Prostate gland (tissue), 2 donors: ENCODE results near the gene HRC. TPM values are rescaled to one million over a fixed set of nuclear protein-coding genes. Genes with fewer than 3 reads are reported as not detected.

Source experiments
- DNase-seq: peaks from one replicate; pipeline ENCODE4 v3.0.0-alpha.2; 2019; ENCODE audit warnings: low spot score
- H3K27ac ChIP-seq, 2 donors: fragments of 200-600 bp; sonication (generic); 2 replicates each; pipeline ENCODE4 v1.5.1; 2017 to 2019
- H3K27me3 ChIP-seq: fragments of 200-600 bp; sonication (generic); replicated peaks from 2 replicates; pipeline ENCODE4 v1.5.1; 2019; ENCODE audit not compliant: insufficient read depth
- H3K36me3 ChIP-seq, 2 donors: fragments of 200-600 bp; sonication (generic); 1 replicate in 1 of 2; 2 replicates in 1 of 2; pipeline versions ENCODE4 v1.5.1 to v1.8.1; 2017 to 2019
- H3K4me1 ChIP-seq: fragments of 200-600 bp; sonication (generic); replicated peaks from 2 replicates; pipeline ENCODE4 v1.5.1; 2019
- H3K4me3 ChIP-seq, 2 donors: fragments of 200-600 bp; sonication (generic); 2 replicates each; pipeline ENCODE4 v1.5.1; 2017 to 2019
- H3K9me3 ChIP-seq: fragments of 200-600 bp; sonication (generic); 2 replicates; pipeline ENCODE4 v1.5.1; 2017
- POLR2A ChIP-seq: fragments of 450-650 bp; IDR thresholded peaks from one replicate; pipeline ENCODE4 v1.6.1; 2016; ENCODE audit warnings: antibody characterized with exemption, mild to moderate bottlenecking
- POLR2AphosphoS5 ChIP-seq: sonication (generic); formaldehyde crosslinking; IDR thresholded peaks from one replicate; pipeline ENCODE4 v1.6.1; 2017; ENCODE audit warnings: antibody characterized with exemption
- WGBS: methylation state at CpG from one replicate; pipeline ENCODE4 v1.1.5; 2018; 5-methylcytosine and 5-hydroxymethylcytosine counted together
- intact Hi-C: fragments of 100-400 bp; cut with DNase I; formaldehyde crosslinking; loops from one replicate; pipeline ENCODE4 v1.14.2; 2022
- total RNA-seq, 2 donors: library from RNA; depleted of rRNA; stranded (reverse); fragments of >200 nt; gene quantifications; one replicate each; pipeline ENCODE4 v1.1.0, GENCODE V29; 2016
- TF ChIP-seq, protein P1 (sequence below), 4 experiments: fragments of 200-600 bp in 2 of 4; fragments of 450-650 bp in 2 of 4; sonication (generic) in 2 of 4; IDR thresholded peaks; 1 replicate in 3 of 4; 2 replicates in 1 of 4; pipeline ENCODE4 v1.5.1; 2016 to 2019; ENCODE audit warnings: antibody characterized with exemption in 4 of 4, mild to moderate bottlenecking in 2 of 4, moderate library complexity in 2 of 4

The HRC gene
- total RNA-seq, 2 donors from 2014 or later = 3.8 to 6.7 TPM

DNA sequence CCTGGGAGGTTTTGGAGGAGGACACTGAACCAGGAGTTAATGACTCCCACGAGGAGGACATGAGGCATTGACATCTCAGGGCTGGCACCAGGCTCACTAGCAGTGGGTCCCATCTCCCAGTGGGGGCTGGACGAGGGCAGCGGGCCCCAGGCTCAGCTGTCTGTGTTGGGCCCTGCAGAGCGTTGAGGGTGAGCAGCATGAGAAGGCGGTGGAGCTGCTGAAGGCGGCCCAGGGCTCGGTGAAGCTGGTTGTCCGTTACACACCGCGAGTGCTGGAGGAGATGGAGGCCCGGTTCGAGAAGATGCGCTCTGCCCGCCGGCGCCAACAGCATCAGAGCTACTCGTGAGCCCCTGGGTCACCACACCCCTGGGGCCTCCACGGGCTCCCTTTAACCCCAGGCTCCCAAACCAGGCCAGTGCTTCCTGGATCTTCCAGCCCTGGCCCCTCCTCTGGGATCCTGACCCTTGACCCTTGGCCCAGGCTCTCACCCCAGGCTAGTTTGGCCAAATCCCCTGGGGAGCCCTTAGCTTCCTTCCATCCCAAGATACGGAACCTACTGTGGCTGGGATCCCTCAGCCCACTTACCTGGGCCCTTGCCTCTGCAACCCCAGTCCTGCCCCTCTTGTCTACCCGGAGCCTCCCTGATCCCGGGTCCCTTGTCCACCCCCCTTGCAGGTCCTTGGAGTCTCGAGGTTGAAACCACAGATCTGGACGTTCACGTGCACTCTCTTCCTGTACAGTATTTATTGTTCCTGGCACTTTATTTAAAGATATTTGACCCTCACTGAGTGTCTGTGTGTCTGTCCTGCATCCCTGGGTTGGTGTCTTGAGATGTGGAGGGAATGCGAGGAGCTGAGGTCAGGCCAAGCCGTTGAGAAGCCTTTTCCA lies 37.3 kb downstream of the HRC start:
- no peaks in the 10 kb centered on the region for H3K27me3 ChIP-seq
- DNase-seq = no peak
- H3K4me3 ChIP-seq = peak overlapping the region; percentile 55 to 58
- 67% methylated on average over 26 of the region's 26 CpGs for WGBS
- peak overlapping the region; percentile 95 to 97 for H3K27ac ChIP-seq
- H3K36me3 ChIP-seq = no peaks in the 10 kb centered on the region
- intact Hi-C loops = loop anchor here (5.0 kb wide), 1 partner anchor 34 kb away; no protein-coding TSS in a partner anchor
- TF ChIP-seq POLR2AphosphoS5 (no peak), POLR2A (no peak)
- TF ChIP-seq, protein P1, sequence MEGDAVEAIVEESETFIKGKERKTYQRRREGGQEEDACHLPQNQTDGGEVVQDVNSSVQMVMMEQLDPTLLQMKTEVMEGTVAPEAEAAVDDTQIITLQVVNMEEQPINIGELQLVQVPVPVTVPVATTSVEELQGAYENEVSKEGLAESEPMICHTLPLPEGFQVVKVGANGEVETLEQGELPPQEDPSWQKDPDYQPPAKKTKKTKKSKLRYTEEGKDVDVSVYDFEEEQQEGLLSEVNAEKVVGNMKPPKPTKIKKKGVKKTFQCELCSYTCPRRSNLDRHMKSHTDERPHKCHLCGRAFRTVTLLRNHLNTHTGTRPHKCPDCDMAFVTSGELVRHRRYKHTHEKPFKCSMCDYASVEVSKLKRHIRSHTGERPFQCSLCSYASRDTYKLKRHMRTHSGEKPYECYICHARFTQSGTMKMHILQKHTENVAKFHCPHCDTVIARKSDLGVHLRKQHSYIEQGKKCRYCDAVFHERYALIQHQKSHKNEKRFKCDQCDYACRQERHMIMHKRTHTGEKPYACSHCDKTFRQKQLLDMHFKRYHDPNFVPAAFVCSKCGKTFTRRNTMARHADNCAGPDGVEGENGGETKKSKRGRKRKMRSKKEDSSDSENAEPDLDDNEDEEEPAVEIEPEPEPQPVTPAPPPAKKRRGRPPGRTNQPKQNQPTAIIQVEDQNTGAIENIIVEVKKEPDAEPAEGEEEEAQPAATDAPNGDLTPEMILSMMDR (IDR thresholded peaks at IDR 0.05) = no peak
- H3K4me1 ChIP-seq = peaks cover 14% of the 10 kb centered on the region
- no peaks in the 10 kb centered on the region for H3K9me3 ChIP-seq

DNA sequence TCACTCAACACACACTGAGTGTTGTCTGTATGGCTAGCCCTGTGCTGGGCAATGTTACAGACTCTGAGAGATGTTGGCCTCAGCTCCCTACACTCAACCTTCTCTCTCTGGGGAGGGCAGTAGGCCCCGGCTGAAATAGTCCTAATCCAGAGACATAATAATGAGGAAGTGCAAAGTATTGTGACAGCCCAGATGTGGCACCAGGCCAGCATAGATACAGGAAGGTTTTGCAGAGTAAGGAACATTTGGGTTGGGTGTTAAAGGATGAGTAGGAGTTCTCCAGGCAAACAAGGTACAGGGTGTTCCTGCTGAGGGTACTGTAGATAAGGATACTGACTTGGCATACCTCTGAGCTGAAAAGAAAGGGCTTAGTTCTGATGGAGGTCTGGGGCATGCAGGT lies 38.7 kb downstream of the HRC start:
- Histone ChIP-seq H3K36me3 (no peaks in the 10 kb centered on the region), H3K4me1 (peaks cover 14% of the 10 kb centered on the region), H3K27me3 (no peaks in the 10 kb centered on the region), H3K27ac (no peak overlapping the region), H3K9me3 (no peaks in the 10 kb centered on the region), H3K4me3 (no peak overlapping the region)
- intact Hi-C loops = loop anchor here (5.0 kb wide), 1 partner anchor 36 kb away; no protein-coding TSS in a partner anchor
- no peak for DNase-seq
- WGBS = 67% methylated on average over 1 of the region's 1 CpG
- no peak for TF ChIP-seq POLR2A
- TF ChIP-seq POLR2AphosphoS5 = no peak
- TF ChIP-seq, protein P1 (IDR thresholded peaks at IDR 0.05) = no peak

DNA sequence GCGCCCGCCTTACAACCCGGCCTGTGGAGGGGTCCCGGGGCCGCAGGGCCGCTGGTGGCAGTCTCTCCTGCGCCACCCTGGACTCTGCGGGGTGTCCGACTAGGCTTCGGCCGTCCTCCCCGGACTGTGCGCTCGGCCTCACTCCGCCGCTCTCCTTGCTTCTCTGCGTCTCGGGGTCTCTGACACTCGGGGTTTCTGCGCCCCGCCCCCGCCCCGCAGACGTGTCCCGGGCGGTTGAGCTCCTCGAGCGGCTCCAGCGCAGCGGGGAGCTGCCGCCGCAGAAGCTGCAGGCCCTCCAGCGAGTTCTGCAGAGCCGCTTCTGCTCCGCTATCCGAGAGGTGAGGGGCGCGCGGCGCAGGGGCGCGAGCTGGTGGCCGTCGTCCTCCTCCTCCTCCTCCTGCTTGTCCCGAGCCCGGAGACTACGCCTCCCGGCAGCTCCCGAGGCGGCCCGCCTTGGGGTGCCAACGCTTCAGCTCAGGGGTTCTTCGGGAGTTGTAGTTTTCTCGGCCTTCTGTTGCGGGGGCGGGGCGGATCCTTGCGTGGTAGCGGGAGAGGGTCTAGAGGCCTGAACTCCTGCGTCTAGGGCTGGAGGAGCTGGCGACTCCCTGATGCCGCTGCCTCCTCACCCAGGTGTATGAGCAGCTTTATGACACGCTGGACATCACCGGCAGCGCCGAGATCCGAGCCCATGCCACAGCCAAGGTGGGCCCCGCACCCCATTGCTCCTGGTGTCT lies 40.4 kb downstream of the HRC start:
- Histone ChIP-seq H3K36me3 (no peaks in the 10 kb centered on the region), H3K27me3 (no peaks in the 10 kb centered on the region), H3K4me1 (peaks cover 9% of the 10 kb centered on the region), H3K9me3 (no peaks in the 10 kb centered on the region), H3K27ac (peak overlapping the region; percentile 82 to 89), H3K4me3 (peak overlapping the region; percentile 75 to 92)
- TF ChIP-seq POLR2AphosphoS5 (peak; percentile 73), POLR2A (peak; percentile 57)
- TF ChIP-seq, protein P1 (IDR thresholded peaks at IDR 0.05) = no peak
- DNase-seq = peak; percentile 71
- 9% methylated on average over 53 of the region's 68 CpGs for WGBS
- intact Hi-C loops = loop anchor here (5.0 kb wide), 1 partner anchor 38 kb away; no protein-coding TSS in a partner anchor

DNA sequence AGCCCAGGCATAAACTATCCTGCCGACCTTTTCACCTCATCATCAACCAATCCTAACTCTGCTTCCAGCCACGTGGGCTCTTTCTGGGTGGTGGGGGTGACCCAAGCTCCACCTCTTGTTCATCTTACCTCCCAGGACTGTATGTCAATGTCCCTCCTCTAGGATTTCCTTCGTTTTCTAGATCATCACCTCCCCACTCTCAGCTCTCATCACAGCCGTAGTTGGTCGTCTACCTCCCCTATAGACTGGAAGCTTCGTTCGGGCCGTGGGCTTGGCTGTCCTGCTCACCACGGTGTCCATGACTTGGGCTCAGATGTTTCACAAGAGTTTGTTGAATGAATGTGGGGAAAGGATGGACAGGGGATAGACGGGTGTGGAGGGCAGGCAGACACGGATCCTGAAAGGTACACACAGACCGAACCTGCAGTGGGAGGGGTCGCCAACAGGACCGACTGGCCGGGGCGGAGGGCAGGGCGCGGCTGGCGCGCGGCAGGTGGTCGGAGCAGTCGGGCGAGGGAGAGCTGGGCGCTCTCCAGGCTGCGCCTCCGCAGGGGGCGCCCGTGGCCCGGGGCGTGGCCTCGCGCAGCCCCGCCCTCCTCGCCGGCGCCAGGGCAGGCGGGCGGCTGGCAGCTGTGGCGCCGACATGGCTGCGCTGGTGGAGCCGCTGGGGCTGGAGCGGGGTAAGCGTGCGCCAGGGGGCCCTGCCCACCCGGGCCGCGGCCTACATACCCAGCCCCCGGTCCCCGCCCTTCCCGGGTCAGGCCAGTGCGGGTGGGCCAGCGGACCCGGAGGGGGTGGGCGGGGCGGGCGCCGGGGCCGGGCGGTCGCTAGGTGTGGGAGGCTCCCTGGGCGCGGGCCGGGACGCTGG lies 41.2 kb downstream of the HRC start, which contains the start of gene LIN7B:
Gene LIN7B (plus strand): TSS at position 609 of the 868 bp plus-strand sequence. CDS start 35 bp downstream, at position 644.
- peaks cover 0 to 1% of the 10 kb centered on the region in 2 donors for H3K36me3 ChIP-seq
- 2% methylated on average over 37 of the region's 66 CpGs for WGBS
- no peaks in the 10 kb centered on the region for H3K9me3 ChIP-seq
- H3K27me3 ChIP-seq = no peaks in the 10 kb centered on the region
- peak; percentile 47 for DNase-seq
- H3K4me1 ChIP-seq = peaks cover 7% of the 10 kb centered on the region
- intact Hi-C loops = no loop called here
- peak within 1 kb of the TSS; percentile 82 to 89 for H3K27ac ChIP-seq
- peak within 1 kb of the TSS; percentile 75 to 92 for H3K4me3 ChIP-seq
- TF ChIP-seq, protein P1 (IDR thresholded peaks at IDR 0.05) = peak; percentile 31 to 81 (median 74)
- TF ChIP-seq POLR2A (peak; percentile 37), POLR2AphosphoS5 (no peak)
